ENCODE results near the gene SCML2.
"Not testable (repeated sequence)": the region's sequence is repeated elsewhere in the genome, so short reads cannot be mapped to it uniquely, and the experiment has no call there.

The SCML2 gene

DNA sequence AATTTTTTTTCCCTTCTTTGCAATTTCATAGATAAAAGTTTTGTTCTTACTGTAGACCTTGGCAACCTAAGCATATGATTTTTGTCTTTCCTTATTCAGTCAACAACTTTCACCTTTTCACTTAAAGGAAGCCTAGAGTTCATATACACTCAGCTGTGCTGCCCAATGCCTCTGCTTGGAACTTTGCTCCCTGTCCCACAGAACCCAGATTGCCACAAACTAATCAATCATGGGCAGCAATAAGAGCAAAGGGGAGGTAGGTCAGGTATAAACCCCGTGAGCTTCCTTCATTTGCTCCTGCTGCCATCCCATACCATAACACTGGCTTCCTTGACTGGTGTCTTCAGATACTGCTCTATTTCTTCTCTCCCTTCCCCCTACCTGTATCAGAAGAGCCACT is 82.8 kb downstream of the SCML2 start:
- no peak for DNase-seq (ENCODE audit: low read depth in 2 of 2)

GRCh38 chrX:18271309-18271708 is 83.2 kb downstream of the SCML2 start:
- DNase-seq (ENCODE audit: low read depth in 2 of 2): no peak

DNA sequence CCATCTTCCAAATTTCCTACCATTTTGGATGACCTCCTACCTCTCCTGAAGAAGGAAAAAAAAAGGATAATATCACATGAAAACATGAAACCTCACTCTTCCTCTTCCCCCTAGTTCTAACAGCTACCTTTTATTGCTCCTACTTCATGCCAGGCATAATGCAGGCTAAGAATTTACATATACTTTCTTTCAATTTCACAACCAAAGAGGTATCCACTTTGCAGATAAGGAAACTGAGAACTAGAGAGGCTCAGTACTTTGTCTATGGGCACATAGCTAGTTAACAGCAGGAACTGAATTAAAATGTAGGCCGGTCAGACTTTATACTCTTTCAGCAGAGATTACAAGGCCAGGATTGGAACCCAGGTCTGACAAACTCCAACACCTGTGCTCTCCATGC is 99.4 kb downstream of the SCML2 start:
- no peak for DNase-seq (ENCODE audit: low read depth in 2 of 2)

- no peak for DNase-seq (ENCODE audit: low read depth in 2 of 2)
These were observed 101.7 kb downstream of the SCML2 start for GRCh38 chrX:18252644-18253359.

- not testable (repeated sequence) for DNase-seq (ENCODE audit: low read depth in 2 of 2)
These were observed 124.8 kb downstream of the SCML2 start for GRCh38 chrX:18229646-18230045.

- DNase-seq (ENCODE audit: low read depth in 2 of 2): no peak
These were observed 126.4 kb downstream of the SCML2 start for GRCh38 chrX:18228069-18228468.

DNA sequence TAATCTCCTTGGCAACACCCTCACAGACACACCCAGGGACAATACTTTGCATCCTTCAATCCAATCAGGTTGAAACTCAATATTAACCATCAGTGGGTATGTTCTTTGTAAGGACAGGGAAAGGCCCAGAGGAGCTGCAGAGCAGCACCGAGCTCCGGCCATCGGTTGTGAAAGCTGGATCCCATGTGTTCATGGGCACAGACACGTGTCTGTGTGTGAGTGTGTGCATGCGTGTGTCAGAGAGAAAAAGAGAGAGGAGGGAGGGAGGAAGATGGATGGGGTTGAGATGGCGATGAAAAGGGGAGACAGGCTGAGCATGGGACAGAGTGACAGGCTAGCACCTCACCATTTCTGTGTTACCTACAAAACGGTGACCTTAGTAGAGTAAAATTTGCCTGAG is 127.0 kb downstream of the SCML2 start:
- no peak for DNase-seq (ENCODE audit: low read depth in 2 of 2)

- no peak for DNase-seq (ENCODE audit: low read depth in 2 of 2)
These were observed 133.7 kb downstream of the SCML2 start, which contains the start of gene BEND2 for GRCh38 chrX:18220786-18221185. Gene BEND2, minus strand, starts transcription at chrX:18220886. Its CDS starts 136 bp downstream, at chrX:18220750.

DNA sequence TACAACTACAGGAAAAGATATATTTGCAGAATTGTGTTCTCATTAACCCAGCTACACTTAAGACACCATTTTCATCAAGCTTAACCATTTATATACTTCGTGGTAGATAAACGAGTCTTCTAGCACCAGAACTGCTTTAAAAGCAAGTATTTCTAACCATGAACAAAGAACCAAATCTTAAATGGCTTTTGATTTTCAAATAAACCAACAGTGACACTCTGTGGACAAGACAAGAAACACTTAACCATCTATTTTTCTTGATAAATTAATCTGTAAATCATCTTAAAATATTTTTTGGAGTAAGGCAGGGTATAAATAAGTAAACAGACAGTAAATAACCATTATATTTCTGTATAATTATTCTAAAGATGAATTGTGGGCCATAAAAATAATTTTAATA is 144.0 kb downstream of the SCML2 start:
- DNase-seq (ENCODE audit: low read depth in 2 of 2): no peak

DNA sequence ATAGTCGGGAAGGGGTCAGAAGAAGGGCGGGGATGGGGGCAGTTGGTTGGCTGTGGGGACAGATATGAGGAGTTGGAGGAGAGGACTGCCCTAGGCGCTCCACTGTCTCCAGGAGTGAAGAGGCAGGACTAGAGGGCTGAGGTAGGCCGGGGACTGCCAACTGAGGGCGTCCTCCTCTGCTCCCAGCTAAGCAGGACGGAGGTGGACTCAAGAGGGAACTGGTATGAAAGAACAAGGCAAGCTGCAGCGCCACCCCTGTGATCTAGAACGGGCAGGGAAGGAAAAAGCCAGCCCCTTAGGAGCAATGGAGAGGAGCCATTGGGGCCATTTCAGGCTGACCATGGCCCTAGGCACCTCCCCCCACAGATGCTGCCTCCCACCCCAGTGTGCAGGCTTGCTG is 147.8 kb downstream of the SCML2 start:
- no peak for DNase-seq (ENCODE audit: low read depth in 2 of 2)

GRCh38 chrX:18203631-18204030 is 150.9 kb downstream of the SCML2 start:
- DNase-seq (ENCODE audit: low read depth in 2 of 2): no peak

DNA sequence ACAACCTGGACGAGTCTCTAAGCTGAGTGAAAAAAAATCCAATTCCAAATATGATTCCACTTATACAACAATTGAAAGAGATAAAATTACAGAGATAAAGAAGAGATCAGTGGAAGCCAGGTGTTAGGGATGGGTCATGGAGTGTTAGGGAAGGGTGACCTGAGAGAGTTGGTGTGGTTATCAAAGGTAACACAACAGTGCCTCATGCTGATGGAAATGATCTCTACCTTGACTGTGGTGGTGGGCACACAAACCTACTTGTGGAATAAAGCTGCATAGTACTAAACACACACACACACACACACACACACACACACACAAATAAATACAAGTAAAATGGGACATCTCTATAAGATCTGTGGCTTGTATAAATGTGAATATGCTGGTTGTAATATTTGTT is 159.8 kb downstream of the SCML2 start:
- DNase-seq (ENCODE audit: low read depth in 2 of 2): no peak

Data from stimulated activated CD8-positive, alpha-beta memory T cell treated with anti-CD3 and anti-CD28 coated beads, Interleukin-7, amount 100 ng/mL, for 1 hour (primary cell).